Activated T-cell treated with anti-CD3 and anti-CD28 coated beads for 48 hours (primary cell): ENCODE results near the gene RTL1.

Experiments
- DNase-seq: peaks from one replicate; pipeline ENCODE4 v3.0.0-alpha.2; 2020; ENCODE audit warnings: low read depth

Gene RTL1

GRCh38 chr14:100882026-100882967 is 21.2 kb downstream of the RTL1 start:
- no peak for DNase-seq

DNA sequence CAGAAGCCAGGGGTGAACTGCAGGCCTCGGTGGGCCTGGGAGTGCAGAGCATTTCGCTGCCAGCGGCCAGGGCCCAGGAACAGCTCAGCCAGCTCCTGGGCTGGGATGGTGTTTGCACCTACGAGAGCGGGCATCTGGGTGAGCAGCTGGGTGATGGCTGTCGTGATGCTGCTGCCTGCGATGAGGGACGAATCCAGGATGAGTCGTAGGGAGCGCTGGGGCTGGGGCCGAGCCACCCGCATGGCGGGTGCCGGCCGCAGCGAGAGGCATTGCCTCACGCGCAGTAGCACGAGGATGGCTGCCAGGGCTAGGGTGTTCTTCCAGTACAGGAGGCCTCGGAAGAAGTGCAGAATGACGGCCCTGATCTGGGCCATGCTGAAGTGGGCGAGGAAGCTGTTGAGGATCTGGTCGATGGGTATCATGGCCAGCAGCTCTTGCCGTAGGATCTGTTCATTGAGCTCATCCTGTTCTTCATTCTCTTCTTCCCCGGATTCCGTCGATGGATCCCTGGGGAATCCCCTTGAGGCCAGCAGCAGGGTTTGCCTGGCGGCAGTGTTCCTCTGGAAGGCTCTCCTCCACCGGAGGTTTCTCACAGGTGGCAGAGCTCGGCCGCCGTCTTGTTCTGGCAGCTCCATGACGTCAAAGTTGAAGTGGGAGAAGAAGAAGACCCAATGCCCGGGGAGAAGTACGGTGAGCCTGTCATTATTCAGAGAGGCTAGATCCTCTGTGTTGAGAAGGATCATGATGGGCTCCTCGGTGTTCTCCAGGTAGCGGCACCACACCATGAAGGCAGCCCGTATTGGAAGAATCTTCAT is 22.1 kb downstream of the RTL1 start:
- no peak for DNase-seq

GRCh38 chr14:100880271-100881101 is 23.0 kb downstream of the RTL1 start:
- no peak for DNase-seq

DNA sequence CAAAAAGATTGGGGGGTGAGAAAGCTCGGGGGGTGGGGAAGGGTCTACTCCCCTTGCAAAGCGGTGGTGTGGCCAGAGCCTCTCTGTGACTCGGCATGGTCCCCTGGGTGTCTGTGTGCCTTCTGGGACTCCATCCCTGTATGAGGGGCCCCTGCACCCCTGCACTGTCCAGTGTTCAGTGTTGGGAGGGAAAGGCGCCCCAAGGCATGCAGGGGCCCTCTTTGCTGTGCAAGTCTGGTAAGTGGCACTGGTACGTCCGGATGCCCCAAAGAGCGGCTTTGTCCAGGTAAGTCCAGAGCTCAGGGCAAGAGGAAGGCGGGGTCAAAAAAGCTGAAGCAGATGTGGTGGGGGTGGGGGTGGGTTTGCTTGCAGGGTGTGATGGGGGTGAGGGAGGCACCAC is 23.7 kb downstream of the RTL1 start:
- no peak for DNase-seq

DNA sequence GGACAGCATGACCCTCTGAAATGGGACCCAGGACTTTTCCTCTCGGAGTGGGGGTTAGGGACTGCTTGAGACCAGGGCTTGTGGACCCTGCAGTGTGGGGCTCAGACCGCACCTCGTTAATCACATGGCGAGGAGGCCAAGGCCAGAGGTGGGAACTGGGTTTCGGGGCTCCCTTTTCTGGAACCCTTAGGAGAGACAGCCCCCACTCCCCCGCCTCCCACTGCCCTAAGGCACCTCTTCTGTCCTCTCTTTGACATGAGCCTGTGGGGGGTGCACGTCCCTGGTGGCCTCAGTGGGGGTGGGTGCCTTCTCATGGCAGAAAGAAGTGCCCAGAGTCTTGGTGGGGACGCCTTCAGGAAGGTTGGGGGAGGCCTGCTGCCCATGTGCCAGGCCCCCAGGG is 24.3 kb downstream of the RTL1 start:
- no peak for DNase-seq

DNA sequence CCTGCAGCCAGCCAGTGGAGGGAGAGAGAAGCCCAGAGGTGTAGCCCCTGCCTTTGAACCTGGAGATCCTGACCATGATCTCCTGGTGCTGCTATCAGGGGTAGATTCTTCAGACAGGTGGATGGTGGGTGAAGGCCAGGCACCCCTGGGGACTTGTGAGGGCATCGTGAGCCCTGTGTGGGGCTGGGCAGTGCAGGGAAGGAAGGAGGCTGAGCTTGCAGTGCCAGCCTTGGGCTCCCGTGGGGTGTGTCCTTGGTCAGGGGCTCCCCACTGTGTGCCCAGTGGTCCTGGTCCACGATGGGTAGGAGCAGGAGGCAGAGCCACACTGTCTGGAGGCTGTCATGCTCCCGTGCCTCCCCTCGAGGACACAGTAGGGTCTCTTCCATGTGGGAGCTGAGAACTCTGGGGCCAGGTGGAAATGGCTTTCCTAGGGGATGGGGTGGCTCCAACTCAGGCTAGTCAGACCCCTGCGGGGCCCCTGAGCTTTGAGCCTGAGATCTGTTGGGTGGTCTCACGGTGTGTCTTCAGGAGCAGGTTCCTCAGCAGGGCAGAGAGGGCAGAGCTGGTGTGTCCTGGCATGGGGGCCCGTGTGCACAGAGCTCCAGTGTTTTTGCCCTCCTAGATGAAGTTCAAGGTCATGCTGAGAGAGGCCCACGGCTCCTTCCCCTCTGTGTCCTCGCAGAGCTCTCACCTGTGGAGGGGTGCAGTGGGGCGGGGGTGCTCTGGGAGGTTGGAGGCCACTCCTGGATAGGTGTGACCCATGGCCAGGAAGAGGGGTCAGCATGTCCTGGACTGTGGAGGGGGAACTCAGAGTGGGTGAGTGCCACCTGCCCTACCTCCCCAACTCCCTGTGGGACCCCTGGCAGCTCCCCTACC is 25.0 kb downstream of the RTL1 start:
- no peak for DNase-seq

GRCh38 chr14:100875861-100876590 is 27.5 kb downstream of the RTL1 start:
- no peak for DNase-seq

GRCh38 chr14:100875126-100875525 is 28.4 kb downstream of the RTL1 start:
- DNase-seq = no peak

DNA sequence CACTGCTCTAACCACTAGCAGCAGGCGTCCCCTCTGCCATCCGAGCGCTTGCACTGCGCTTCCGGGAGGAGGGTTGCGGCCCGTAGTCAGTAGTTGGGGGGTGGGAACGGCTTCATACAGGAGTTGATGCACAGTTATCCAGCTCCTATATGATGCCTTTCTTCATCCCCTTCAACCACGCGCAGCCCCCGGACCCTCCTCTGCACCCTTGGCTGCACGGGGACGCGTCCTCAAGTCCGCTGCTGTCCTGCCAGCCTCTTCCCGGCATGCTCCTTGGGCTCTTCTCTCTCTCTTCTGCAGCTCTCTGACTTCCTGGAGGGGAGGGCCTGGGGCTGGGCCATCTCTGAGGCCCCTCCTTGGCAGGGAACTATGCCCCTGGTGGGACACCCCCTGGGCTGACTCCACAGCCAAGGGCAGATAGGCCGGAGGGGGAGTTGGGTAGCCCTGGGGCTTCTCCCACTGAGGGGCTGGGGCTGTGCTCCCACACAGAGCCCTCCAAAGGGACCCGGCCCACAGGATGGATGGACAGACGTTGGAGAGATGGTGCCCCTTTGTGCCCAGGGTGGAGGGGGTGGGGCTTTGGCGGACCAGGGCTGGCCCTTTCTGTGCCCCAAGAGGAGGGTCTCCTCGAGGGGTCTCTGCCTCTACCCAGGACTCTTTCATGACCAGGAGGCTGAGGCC is 29.0 kb downstream of the RTL1 start:
- no peak for DNase-seq

DNA sequence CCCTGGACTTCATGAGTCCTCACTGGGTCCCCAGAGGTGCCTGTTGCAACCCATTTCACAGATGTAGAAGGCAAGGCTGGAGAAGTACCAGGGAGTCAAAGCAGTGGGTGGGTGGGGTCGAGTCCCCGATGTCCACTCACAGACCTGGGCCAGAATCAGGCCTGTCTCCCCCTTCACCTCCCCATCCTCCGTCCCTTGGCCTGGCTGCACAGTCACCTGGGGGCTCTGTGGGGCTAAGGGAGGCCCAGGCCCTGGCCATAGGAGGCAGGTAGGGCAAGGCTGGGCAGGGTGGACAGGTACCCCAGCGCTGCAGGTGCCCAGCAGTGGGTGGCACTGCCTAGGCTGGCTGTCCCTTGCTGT is 29.5 kb downstream of the RTL1 start:
- DNase-seq = no peak

DNA sequence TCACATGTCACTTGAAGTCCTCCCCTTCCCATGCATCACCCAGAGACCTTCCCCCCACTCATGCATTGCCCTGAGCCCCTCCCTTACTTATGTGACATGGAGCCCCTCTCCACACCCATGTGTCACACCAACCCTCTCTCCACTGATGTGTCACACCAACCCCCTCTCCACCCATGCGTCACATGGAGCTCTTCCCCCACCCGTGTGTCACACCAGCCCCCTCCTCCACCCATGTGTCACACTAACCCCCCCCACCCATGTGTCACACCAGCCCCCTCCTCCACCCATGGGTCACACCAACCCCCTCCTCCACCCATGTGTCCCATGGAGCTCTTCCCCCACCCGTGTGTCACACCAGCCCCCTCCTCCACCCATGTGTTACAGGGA is 30.4 kb downstream of the RTL1 start:
- DNase-seq = no peak

DNA sequence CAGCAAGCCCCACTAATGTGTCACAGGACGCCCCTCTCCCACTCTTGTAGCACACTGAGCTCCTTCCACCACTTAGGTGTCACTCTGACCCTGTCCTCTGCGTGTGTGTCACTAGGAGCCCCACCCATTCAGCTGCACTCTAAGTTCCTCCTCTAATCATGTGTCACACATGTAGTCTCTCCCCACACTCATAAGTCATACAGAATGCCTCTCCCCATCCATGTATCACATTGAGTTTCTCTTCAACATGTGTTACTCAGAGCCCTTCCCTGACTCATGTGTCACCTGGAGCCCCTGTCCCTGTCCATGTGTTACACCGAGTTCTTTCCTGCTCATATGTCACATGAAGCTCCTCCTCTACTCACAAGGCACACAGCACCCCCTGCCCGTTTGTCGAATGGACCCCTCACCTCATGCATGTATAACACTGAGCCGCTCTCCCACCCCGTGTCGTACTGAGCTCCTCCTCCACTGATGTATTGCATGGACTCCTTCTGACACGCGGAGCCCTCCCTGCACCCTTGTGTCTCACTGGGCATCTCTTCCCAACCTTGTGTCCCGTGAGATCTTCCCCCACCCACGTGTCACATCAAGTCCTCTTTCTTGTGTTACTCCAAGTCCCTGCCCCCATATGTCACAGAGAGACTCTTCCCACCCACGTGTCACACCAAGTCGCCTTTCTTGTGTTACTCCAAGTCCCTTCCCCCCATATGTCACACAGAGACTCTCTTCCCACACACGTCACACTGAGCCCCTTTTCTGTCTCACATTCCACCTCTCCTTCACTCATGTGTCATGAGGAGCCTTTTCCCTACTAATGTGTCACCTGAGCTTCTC is 31.0 kb downstream of the RTL1 start:
- DNase-seq = no peak

DNA sequence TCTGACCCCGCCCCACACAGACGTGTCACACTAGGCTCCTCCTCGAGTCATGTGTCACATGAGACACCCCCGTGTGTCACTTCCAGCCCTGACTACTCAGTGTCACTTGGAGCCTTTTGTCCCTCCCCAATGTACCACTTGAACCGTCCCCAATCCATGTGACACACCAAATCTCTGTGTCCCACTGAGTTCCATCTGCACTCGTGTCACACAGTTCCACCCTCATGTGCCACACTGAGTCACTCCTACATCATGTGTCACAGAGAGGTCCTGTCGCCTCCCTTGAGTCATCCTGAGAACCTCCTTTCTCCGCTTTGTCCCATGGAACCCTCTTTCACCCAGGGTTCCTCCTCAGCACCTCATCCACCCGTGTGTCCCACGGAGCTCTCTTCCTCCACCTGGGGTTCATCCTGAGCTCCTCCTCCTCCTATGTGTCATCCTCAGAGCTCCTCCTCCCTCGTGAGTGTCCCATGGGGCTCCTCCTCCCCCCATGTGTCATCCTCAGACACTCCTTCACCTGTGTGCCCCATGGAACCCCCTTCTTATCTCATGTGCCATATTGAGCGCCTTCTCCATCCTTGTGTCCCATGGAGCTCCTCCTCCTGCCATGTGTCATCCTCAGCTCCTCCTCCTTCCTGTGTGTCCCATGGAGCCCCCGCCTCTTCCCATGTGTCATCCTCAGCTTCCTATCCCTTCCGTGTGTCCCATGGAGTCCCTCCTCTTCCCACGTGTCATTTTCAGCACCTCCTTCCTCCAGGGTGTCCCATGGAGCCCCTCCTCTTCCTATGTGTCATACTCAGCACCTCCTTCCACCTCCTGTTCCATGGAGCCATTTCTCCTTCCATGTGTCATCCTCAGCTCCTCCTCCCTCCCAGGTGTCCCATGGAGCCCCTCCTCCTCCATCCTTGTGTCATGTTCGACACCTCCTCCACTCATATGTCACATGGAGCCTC is 32.0 kb downstream of the RTL1 start:
- no peak for DNase-seq

- no peak for DNase-seq
Measured at GRCh38 chr14:100868621-100869370, 34.7 kb downstream of the RTL1 start.

GRCh38 chr14:100867631-100868315 is 35.7 kb downstream of the RTL1 start:
- no peak for DNase-seq
